Ishikawa (cell line): ENCODE data around the gene IFI27.

Source experiments
- CEBPB ChIP-seq: IDR thresholded peaks from 2 replicates; pipeline ENCODE4 v1.6.1; 2012
- CREB1 ChIP-seq: IDR thresholded peaks from 2 replicates; pipeline ENCODE4 v1.6.1; 2012; ENCODE audit warnings: low read depth
- EGR1 ChIP-seq: IDR thresholded peaks from 2 replicates; pipeline ENCODE4 v1.6.1; 2012
- EP300 ChIP-seq: IDR thresholded peaks from 2 replicates; pipeline ENCODE4 v1.6.1; 2012; ENCODE audit warnings: borderline replicate concordance
- FOXM1 ChIP-seq: IDR thresholded peaks from 2 replicates; pipeline ENCODE4 v1.6.1; 2012; ENCODE audit warnings: low read depth, borderline replicate concordance
- NFIC ChIP-seq: IDR thresholded peaks from 2 replicates; pipeline ENCODE4 v1.6.1; 2012
- RAD21 ChIP-seq: IDR thresholded peaks from 2 replicates; pipeline ENCODE4 v1.6.1; 2012; ENCODE audit warnings: low read depth
- TAF1 ChIP-seq: IDR thresholded peaks from 2 replicates; pipeline ENCODE4 v1.6.1; 2012; ENCODE audit warnings: low read depth, mild to moderate bottlenecking
- TCF12 ChIP-seq: IDR thresholded peaks from 2 replicates; pipeline ENCODE4 v1.6.1; 2012; ENCODE audit warnings: low read depth
- TEAD4 ChIP-seq: IDR thresholded peaks from 2 replicates; pipeline ENCODE4 v1.6.1; 2012
- YY1 ChIP-seq: IDR thresholded peaks from 2 replicates; pipeline ENCODE4 v1.6.1; 2012; ENCODE audit warnings: low read depth
- ZBTB7A ChIP-seq: IDR thresholded peaks from 2 replicates; pipeline ENCODE4 v1.6.1; 2012; ENCODE audit warnings: low read depth
- TF ChIP-seq, protein P1 (sequence below): IDR thresholded peaks from 2 replicates; pipeline ENCODE4 v1.6.1; 2012; ENCODE audit warnings: low read depth, mild to moderate bottlenecking
- TF ChIP-seq, protein P2 (sequence below): IDR thresholded peaks from 2 replicates; pipeline ENCODE4 v1.6.1; 2012
- TF ChIP-seq, protein P3 (sequence below): IDR thresholded peaks from 2 replicates; pipeline ENCODE4 v1.6.1; 2012

The IFI27 gene

DNA sequence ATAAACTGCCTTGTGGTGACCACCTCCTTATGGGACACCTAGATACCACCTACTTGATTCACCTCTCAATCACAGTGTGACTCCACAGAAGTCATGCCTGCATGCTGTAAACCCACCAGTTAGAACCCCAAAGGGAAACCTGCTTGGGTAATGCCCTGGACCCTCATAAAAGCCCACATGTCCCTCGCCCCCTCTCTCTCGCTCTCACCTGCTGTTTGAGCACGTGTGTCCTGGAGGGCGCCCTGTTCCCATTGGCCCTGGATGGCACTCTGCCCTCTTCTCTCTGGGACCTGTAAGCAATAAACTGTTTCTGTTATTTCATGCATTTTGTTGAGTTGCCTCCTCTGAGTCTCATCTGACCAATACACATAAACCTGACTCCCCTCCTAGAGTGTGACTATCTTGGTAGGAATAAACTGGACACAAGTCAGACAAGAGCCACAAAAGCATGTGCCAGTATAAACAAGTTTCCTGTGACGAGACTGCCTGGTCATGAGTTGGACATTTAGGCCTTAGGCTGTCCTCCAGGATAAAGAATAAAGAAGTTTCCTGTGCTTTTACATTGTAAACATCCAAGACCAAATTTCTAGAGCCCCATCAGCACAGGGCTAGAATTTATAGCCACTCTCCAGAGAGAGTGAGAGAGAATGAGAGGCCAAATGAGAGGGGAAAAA lies 10.3 kb downstream of the IFI27 start:
- TF ChIP-seq CREB1 (no peak), EP300 (no peak), TAF1 (no peak), ZBTB7A (no peak), TCF12 (no peak), RAD21 (no peak), TEAD4 (no peak), CEBPB (no peak), YY1 (no peak), FOXM1 (no peak), EGR1 (no peak), NFIC (no peak)
- TF ChIP-seq, protein P1, sequence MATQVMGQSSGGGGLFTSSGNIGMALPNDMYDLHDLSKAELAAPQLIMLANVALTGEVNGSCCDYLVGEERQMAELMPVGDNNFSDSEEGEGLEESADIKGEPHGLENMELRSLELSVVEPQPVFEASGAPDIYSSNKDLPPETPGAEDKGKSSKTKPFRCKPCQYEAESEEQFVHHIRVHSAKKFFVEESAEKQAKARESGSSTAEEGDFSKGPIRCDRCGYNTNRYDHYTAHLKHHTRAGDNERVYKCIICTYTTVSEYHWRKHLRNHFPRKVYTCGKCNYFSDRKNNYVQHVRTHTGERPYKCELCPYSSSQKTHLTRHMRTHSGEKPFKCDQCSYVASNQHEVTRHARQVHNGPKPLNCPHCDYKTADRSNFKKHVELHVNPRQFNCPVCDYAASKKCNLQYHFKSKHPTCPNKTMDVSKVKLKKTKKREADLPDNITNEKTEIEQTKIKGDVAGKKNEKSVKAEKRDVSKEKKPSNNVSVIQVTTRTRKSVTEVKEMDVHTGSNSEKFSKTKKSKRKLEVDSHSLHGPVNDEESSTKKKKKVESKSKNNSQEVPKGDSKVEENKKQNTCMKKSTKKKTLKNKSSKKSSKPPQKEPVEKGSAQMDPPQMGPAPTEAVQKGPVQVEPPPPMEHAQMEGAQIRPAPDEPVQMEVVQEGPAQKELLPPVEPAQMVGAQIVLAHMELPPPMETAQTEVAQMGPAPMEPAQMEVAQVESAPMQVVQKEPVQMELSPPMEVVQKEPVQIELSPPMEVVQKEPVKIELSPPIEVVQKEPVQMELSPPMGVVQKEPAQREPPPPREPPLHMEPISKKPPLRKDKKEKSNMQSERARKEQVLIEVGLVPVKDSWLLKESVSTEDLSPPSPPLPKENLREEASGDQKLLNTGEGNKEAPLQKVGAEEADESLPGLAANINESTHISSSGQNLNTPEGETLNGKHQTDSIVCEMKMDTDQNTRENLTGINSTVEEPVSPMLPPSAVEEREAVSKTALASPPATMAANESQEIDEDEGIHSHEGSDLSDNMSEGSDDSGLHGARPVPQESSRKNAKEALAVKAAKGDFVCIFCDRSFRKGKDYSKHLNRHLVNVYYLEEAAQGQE: no peak
- TF ChIP-seq, protein P2, sequence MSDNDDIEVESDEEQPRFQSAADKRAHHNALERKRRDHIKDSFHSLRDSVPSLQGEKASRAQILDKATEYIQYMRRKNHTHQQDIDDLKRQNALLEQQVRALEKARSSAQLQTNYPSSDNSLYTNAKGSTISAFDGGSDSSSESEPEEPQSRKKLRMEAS: no peak
- TF ChIP-seq, protein P3, sequence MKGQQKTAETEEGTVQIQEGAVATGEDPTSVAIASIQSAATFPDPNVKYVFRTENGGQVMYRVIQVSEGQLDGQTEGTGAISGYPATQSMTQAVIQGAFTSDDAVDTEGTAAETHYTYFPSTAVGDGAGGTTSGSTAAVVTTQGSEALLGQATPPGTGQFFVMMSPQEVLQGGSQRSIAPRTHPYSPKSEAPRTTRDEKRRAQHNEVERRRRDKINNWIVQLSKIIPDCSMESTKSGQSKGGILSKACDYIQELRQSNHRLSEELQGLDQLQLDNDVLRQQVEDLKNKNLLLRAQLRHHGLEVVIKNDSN: no peak

DNA sequence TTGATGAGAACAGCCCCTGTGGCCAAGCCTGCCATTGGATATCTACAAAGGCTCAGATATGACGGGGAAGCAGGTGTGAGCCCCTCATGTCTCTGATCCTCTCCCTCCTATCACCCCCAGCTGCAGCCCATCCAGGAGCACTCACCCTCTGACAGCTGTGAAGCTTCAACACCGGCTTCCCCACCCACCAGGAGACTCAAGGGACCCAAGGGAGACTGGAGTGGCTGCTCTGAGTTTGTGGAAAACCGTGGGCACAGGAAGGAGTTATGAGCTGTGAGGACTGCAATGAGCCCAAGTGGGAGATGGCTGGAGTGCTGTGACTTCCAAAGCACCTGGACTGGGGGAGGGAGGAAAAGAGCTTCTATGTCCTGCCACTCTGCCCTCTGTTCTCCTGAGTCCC lies 10.9 kb downstream of the IFI27 start:
- no peak for TF ChIP-seq TEAD4
- TF ChIP-seq CEBPB: no peak
- TF ChIP-seq NFIC: no peak
- no peak for TF ChIP-seq RAD21
- TF ChIP-seq YY1: no peak
- no peak for TF ChIP-seq EGR1

DNA sequence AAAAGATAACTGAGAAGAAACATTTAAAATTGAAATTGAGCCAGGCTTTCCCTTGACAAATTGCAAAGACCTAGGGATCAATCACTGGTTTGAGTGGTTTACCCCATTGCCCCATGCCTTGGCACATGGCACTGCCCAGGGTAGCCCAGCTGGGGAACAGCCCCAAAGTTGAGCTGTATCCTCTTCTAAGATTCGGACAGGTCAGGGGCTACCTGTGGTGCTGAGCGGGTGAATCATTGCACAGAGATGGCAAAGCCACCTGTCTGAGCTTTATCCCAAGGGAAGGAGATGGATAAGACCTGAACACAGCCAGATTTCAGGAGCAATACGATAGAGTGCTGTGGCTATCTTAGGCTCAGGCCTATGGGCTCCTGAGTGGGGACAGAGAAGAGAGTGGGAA lies 11.9 kb downstream of the IFI27 start:
- no peak for TF ChIP-seq FOXM1
- TF ChIP-seq, protein P2: no peak
- TF ChIP-seq NFIC: no peak
- no peak for TF ChIP-seq CEBPB
- TF ChIP-seq TEAD4: no peak
- TF ChIP-seq YY1: no peak
- no peak for TF ChIP-seq ZBTB7A
- no peak for TF ChIP-seq RAD21
- TF ChIP-seq CREB1: no peak
- TF ChIP-seq, protein P1: no peak
- no peak for TF ChIP-seq TCF12
- TF ChIP-seq, protein P3: no peak
- TF ChIP-seq TAF1: no peak
- TF ChIP-seq EP300: no peak
- no peak for TF ChIP-seq EGR1

DNA sequence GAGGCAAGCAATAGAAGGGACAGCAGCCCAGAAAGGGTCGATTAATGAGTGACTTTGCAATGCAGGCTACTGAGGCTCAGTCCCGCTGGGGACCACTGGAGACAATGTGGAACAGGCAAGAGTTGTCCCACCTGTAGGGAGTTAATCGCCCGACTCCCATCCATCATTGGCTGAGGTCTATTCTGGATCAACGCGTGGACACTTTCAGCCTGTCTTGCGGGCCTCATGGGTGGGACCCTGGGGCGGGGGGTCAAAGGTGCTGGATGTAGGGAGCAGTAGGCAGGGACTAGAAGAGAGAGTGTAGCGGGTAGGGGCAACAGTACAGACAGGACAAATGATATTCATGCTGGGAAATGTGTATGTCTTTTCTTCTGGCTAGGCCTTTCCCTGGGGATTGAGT lies 12.8 kb downstream of the IFI27 start:
- TF ChIP-seq CREB1 (no peak), NFIC (no peak), CEBPB (no peak), ZBTB7A (no peak), RAD21 (no peak), TCF12 (no peak), FOXM1 (no peak), TEAD4 (no peak)
- TF ChIP-seq, protein P2: no peak

DNA sequence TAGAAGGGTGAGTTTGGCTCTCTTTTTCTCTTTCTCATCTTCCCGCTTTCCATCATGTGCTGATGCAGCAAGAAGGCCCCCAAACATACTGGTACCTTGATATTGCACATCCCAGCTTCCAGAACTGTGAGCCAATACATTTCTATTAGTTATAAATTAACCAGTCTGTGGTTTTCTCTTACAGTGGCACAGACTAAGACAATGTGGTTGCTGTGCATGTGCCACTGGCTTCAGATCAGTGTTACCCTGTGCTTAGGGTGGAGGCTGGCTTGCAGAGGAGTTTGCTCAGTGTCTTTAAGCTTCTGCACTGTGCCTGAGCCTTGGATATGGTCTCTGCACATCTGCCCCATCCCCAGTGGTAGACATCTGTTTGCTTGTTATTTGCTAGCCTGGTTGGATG lies 13.3 kb downstream of the IFI27 start:
- TF ChIP-seq, protein P1: no peak
- TF ChIP-seq CEBPB (no peak), ZBTB7A (no peak), RAD21 (no peak), TCF12 (no peak), CREB1 (no peak)
